ENCODE data around the gene SLC35A4. TPM values are rescaled to one million over a fixed set of nuclear protein-coding genes. Genes with fewer than 3 reads are reported as not detected.

Gene SLC35A4
- total and polyA plus RNA-seq, 2 of the 13 experiments (the other 11 are each of a cell fraction or from before 2014, with no cell fraction given), result 0.71 to 4.0 TPM

- TF ChIP-seq ZNF607 (CRISPR knock-in tag; IDR thresholded peaks at IDR 0.05; ENCODE audit: borderline replicate concordance), result no peak
- TF ChIP-seq HMGXB4 (CRISPR knock-in tag; IDR thresholded peaks at IDR 0.05; ENCODE audit: borderline replicate concordance in 1 of 2, low read depth in 1 of 2), result 0 out of 4 replicates have a peak, but pooled peaks of 1 of the 2 experiments have one; percentile 41
- no peak for TF ChIP-seq ZNF597 (CRISPR knock-in tag; IDR thresholded peaks at IDR 0.05)
- TF ChIP-seq PRMT3 (CRISPR knock-in tag; IDR thresholded peaks at IDR 0.05; ENCODE audit: borderline replicate concordance, low read depth), result no peak
- TF ChIP-seq ZHX1 (CRISPR knock-in tag; IDR thresholded peaks at IDR 0.05; ENCODE audit: low read depth), result peak; percentile 85
- 0 out of 2 replicates have a peak, but pooled peaks have one; percentile 7 for TF ChIP-seq JUNB (CRISPR knock-in tag; IDR thresholded peaks at IDR 0.05; ENCODE audit: borderline replicate concordance)
- TF ChIP-seq YY1 (IDR thresholded peaks at IDR 0.05; ENCODE audit: insufficient read depth, insufficient replicate concordance, low read depth, low read length), result peak; percentile 34
- no peak; the same call in 1 of the 2 replicates for TF ChIP-seq ZNF768 (CRISPR knock-in tag; IDR thresholded peaks at IDR 0.05)
- no peak for TF ChIP-seq ZNF430 (CRISPR knock-in tag; IDR thresholded peaks at IDR 0.05)
- no peak for TF ChIP-seq ZNF775 (CRISPR knock-in tag; IDR thresholded peaks at IDR 0.05; ENCODE audit: borderline replicate concordance)
- no peak for TF ChIP-seq PITX1 (CRISPR knock-in tag; IDR thresholded peaks at IDR 0.05)
- no peak for TF ChIP-seq ZNF33A (CRISPR knock-in tag; IDR thresholded peaks at IDR 0.05; ENCODE audit: borderline replicate concordance)
- no peak for TF ChIP-seq ZNF879 (CRISPR knock-in tag; IDR thresholded peaks at IDR 0.05)
- TF ChIP-seq ZNF724P (CRISPR knock-in tag; IDR thresholded peaks at IDR 0.05; ENCODE audit: borderline replicate concordance), result no peak
- no peak for TF ChIP-seq FOXK2 (IDR thresholded peaks at IDR 0.05)
- TF ChIP-seq, protein P1, sequence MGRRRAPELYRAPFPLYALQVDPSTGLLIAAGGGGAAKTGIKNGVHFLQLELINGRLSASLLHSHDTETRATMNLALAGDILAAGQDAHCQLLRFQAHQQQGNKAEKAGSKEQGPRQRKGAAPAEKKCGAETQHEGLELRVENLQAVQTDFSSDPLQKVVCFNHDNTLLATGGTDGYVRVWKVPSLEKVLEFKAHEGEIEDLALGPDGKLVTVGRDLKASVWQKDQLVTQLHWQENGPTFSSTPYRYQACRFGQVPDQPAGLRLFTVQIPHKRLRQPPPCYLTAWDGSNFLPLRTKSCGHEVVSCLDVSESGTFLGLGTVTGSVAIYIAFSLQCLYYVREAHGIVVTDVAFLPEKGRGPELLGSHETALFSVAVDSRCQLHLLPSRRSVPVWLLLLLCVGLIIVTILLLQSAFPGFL (CRISPR knock-in tag; IDR thresholded peaks at IDR 0.05), result no peak
- TF ChIP-seq, protein P2, sequence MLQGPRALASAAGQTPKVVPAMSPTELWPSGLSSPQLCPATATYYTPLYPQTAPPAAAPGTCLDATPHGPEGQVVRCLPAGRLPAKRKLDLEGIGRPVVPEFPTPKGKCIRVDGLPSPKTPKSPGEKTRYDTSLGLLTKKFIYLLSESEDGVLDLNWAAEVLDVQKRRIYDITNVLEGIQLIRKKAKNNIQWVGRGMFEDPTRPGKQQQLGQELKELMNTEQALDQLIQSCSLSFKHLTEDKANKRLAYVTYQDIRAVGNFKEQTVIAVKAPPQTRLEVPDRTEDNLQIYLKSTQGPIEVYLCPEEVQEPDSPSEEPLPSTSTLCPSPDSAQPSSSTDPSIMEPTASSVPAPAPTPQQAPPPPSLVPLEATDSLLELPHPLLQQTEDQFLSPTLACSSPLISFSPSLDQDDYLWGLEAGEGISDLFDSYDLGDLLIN (CRISPR knock-in tag; IDR thresholded peaks at IDR 0.05; ENCODE audit: borderline replicate concordance), result no peak
- TF ChIP-seq HDAC6 (IDR thresholded peaks at IDR 0.05; ENCODE audit: low read depth, low read length), result no peak
- TF ChIP-seq CENPT (CRISPR knock-in tag; IDR thresholded peaks at IDR 0.05; ENCODE audit: low read depth), result no peak
- TF ChIP-seq PHF21A (CRISPR knock-in tag; IDR thresholded peaks at IDR 0.05), result no peak; the same call in 1 of the 2 replicates
Measured at GRCh38 chr5:140564196-140565023, at the start of gene SLC35A4, which contains the start of gene APBB3 (continued).

All from HepG2 (cell line).